ENCODE data around the gene WDR27. TPM values are rescaled to one million over a fixed set of nuclear protein-coding genes. Genes with fewer than 3 reads are reported as not detected.

Gene WDR27
- total RNA-seq, 6 donors from 2014 or later = 20.1 to 80.7 (median 40.3) TPM

- Histone ChIP-seq H3K9me3 (no peaks in the 10 kb centered on the region), H3K4me3 (no peak overlapping the region), H3K27me3 (no peaks in the 10 kb centered on the region), H3K36me3 (peaks cover 0 to 18% (median 6%) of the 10 kb centered on the region in 4 donors), H3K27ac (no peak overlapping the region), H3K4me1 (peaks cover 0 to 9% (median 3%) of the 10 kb centered on the region in 4 donors)
- WGBS, 2 donors = 96 to 97% methylated on average over 11 of the region's 11 CpGs
- DNase-seq (peak in 1 of 2 donors; percentile 41), ATAC-seq (ENCODE audit: low FRiP score in 2 of 2) (no peak)
- no peak for TF ChIP-seq POLR2AphosphoS5 (IDR thresholded peaks at IDR 0.05)
- TF ChIP-seq EP300 (IDR thresholded peaks at IDR 0.05) = no peak
- no peak for TF ChIP-seq POLR2A (IDR thresholded peaks at IDR 0.05)
- TF ChIP-seq CTCF (IDR thresholded peaks at IDR 0.05) = no peak
Observed at GRCh38 chr6:169652896-169653295, 48.9 kb downstream of the WDR27 start.

DNA sequence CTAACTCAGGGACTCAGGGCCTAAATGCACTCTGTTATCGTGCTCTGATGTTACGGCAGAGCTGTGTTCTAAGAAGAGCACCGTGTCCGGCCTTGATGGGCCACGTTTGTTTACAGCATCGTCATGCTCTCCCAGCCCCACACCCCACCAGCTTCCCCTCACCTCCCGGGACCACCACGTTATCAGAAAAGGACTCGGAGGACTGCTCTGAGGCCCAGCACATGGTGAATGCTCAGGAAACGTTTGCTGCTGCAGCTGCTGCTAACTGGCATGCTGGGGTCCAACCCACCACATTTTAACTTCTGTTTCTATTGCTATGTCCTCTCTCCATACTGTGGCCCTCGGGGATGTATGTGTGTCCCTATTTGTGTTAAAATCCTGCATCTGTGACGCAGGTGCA is 50.3 kb downstream of the WDR27 start:
- no peaks in the 10 kb centered on the region for H3K27me3 ChIP-seq
- 89% methylated on average over 12 of the region's 12 CpGs for WGBS, 2 donors
- peaks cover 0 to 6% (median under 1%) of the 10 kb centered on the region in 4 donors for H3K36me3 ChIP-seq
- H3K4me1 ChIP-seq = peaks cover 0 to 9% (median 3%) of the 10 kb centered on the region in 4 donors
- no peaks in the 10 kb centered on the region for H3K9me3 ChIP-seq
- DNase-seq (no peak), ATAC-seq (ENCODE audit: low FRiP score in 2 of 2) (no peak)
- no peak overlapping the region for H3K4me3 ChIP-seq
- H3K27ac ChIP-seq = no peak overlapping the region
- TF ChIP-seq EP300 (IDR thresholded peaks at IDR 0.05) (no peak), CTCF (IDR thresholded peaks at IDR 0.05) (no peak), POLR2AphosphoS5 (IDR thresholded peaks at IDR 0.05) (no peak), POLR2A (IDR thresholded peaks at IDR 0.05) (no peak)

DNA sequence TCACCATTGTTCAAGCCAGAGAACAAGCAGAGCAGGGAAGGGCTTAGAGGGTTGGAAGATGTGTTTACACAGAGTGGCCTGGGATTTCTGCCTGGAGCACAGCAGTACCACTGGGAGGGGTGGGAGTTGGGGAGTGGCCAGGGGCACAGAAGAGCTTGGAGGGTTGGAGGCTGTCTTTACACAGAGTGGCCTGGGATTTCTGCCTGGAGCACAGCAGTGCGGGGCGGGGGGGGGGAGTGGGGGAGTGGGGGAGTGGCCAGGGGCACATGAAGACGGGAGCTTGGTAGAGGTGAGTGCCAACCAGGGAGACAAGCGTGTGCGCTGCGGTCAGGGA is 50.9 kb downstream of the WDR27 start:
- peaks cover 0 to 9% (median 3%) of the 10 kb centered on the region in 4 donors for H3K4me1 ChIP-seq
- WGBS, 2 donors = 90 to 95% methylated on average over 5 to 6 of the region's 6 CpGs
- H3K4me3 ChIP-seq = no peak overlapping the region
- peaks cover 0 to 6% (median 0%) of the 10 kb centered on the region in 4 donors for H3K36me3 ChIP-seq
- TF ChIP-seq CTCF (IDR thresholded peaks at IDR 0.05) (no peak), POLR2A (IDR thresholded peaks at IDR 0.05) (no peak), EP300 (IDR thresholded peaks at IDR 0.05) (no peak), POLR2AphosphoS5 (IDR thresholded peaks at IDR 0.05) (no peak)
- no peaks in the 10 kb centered on the region for H3K9me3 ChIP-seq
- no peaks in the 10 kb centered on the region for H3K27me3 ChIP-seq
- ATAC-seq (ENCODE audit: low FRiP score in 2 of 2) (no peak), DNase-seq (no peak)
- H3K27ac ChIP-seq = no peak overlapping the region

- Histone ChIP-seq H3K36me3 (peaks cover 0 to 6% (median 0%) of the 10 kb centered on the region in 4 donors), H3K27me3 (no peaks in the 10 kb centered on the region), H3K27ac (no peak overlapping the region), H3K9me3 (no peaks in the 10 kb centered on the region), H3K4me1 (peaks cover 0 to 4% (median 1%) of the 10 kb centered on the region in 4 donors), H3K4me3 (no peak overlapping the region)
- WGBS, 2 donors = 96 to 97% methylated on average over 3 of the region's 3 CpGs
- no peak for TF ChIP-seq EP300 (IDR thresholded peaks at IDR 0.05)
- no peak for TF ChIP-seq POLR2A (IDR thresholded peaks at IDR 0.05)
- TF ChIP-seq POLR2AphosphoS5 (IDR thresholded peaks at IDR 0.05) = no peak
- TF ChIP-seq CTCF (IDR thresholded peaks at IDR 0.05) = no peak
- no peak for DNase-seq
- no peak for ATAC-seq (ENCODE audit: low FRiP score in 2 of 2)
Observed at GRCh38 chr6:169650241-169650958, 51.4 kb downstream of the WDR27 start.

GRCh38 chr6:169648617-169649016 is 53.2 kb downstream of the WDR27 start:
- Histone ChIP-seq H3K4me3 (no peak overlapping the region), H3K27me3 (no peaks in the 10 kb centered on the region), H3K4me1 (no peaks in the 10 kb centered on the region), H3K27ac (no peak overlapping the region), H3K9me3 (no peaks in the 10 kb centered on the region), H3K36me3 (peaks cover 0 to 6% (median 0%) of the 10 kb centered on the region in 4 donors)
- TF ChIP-seq EP300 (IDR thresholded peaks at IDR 0.05) = no peak
- no peak for TF ChIP-seq POLR2AphosphoS5 (IDR thresholded peaks at IDR 0.05)
- TF ChIP-seq CTCF (IDR thresholded peaks at IDR 0.05) = no peak
- TF ChIP-seq POLR2A (IDR thresholded peaks at IDR 0.05) = no peak
- 93 to 96% methylated on average over 8 to 9 of the region's 9 CpGs for WGBS, 2 donors
- DNase-seq (no peak), ATAC-seq (ENCODE audit: low FRiP score in 2 of 2) (no peak)
